T-helper 2 cell treated with Interferon-gamma antibody and Interleukin-4, amounts not matched to agents 5 μg/mL and 100 μg/mL, for 36 hours (primary cell): ENCODE data around the gene PHLPP1.
"Not testable (repeated sequence)": the region's sequence is repeated elsewhere in the genome, so short reads cannot be mapped to it uniquely, and the experiment has no call there.

Source experiments
- DNase-seq: peaks from one replicate; pipeline ENCODE4 v3.0.0; 2021; ENCODE audit warnings: low spot score
- H3K27ac Mint-ChIP-seq: one replicate; pipeline ENCODE4 v1.8.0; 2021; ENCODE audit warnings: mild to moderate bottlenecking, mixed read lengths
- H3K27me3 Mint-ChIP-seq: one replicate; pipeline ENCODE4 v1.8.0; 2021; ENCODE audit warnings: low read depth, mixed read lengths
- H3K36me3 Mint-ChIP-seq: one replicate; pipeline ENCODE4 v1.8.0; 2021; ENCODE audit warnings: low read depth, mixed read lengths
- H3K4me1 Mint-ChIP-seq: one replicate; pipeline ENCODE4 v1.8.0; 2021; ENCODE audit warnings: low read depth, mixed read lengths
- H3K4me3 Mint-ChIP-seq: one replicate; pipeline ENCODE4 v1.8.0; 2022; ENCODE audit warnings: mild to moderate bottlenecking, moderate library complexity, mixed read lengths
- H3K9me3 Mint-ChIP-seq: one replicate; pipeline ENCODE4 v1.8.0; 2021; ENCODE audit warnings: mixed read lengths

Gene PHLPP1

GRCh38 chr18:62808123-62808522 lies 92.8 kb downstream of the PHLPP1 start:
- peaks cover 10% of the 10 kb centered on the region for H3K4me1 Mint-ChIP-seq
- no peak for DNase-seq
- no peak overlapping the region for H3K27ac Mint-ChIP-seq
- no peak overlapping the region for H3K4me3 Mint-ChIP-seq
- no peaks in the 10 kb centered on the region for H3K27me3 Mint-ChIP-seq
- no peaks in the 10 kb centered on the region for H3K9me3 Mint-ChIP-seq
- H3K36me3 Mint-ChIP-seq = no peaks in the 10 kb centered on the region

GRCh38 chr18:62809445-62809844 lies 94.1 kb downstream of the PHLPP1 start:
- H3K36me3 Mint-ChIP-seq, H3K4me3 Mint-ChIP-seq, H3K9me3 Mint-ChIP-seq, DNase-seq, H3K27ac Mint-ChIP-seq, H3K27me3 Mint-ChIP-seq: not testable (repeated sequence)
- H3K4me1 Mint-ChIP-seq = peaks cover 10% of the 10 kb centered on the region

- Mint-ChIP-seq H3K4me1 (peaks cover 12% of the 10 kb centered on the region), H3K27me3 (no peaks in the 10 kb centered on the region), H3K9me3 (no peaks in the 10 kb centered on the region), H3K27ac (no peak overlapping the region), H3K36me3 (no peaks in the 10 kb centered on the region), H3K4me3 (no peak overlapping the region)
- DNase-seq = no peak
Observed at GRCh38 chr18:62809900-62810299, 94.6 kb downstream of the PHLPP1 start.

GRCh38 chr18:62810682-62811081 lies 95.3 kb downstream of the PHLPP1 start:
- H3K4me1 Mint-ChIP-seq = peaks cover 16% of the 10 kb centered on the region
- DNase-seq = no peak
- H3K9me3 Mint-ChIP-seq = no peaks in the 10 kb centered on the region
- H3K36me3 Mint-ChIP-seq = no peaks in the 10 kb centered on the region
- H3K27ac Mint-ChIP-seq = no peak overlapping the region
- H3K27me3 Mint-ChIP-seq = no peaks in the 10 kb centered on the region
- no peak overlapping the region for H3K4me3 Mint-ChIP-seq

GRCh38 chr18:62811674-62812073 lies 96.3 kb downstream of the PHLPP1 start:
- Mint-ChIP-seq H3K9me3 (no peaks in the 10 kb centered on the region), H3K27ac (no peak overlapping the region), H3K27me3 (no peaks in the 10 kb centered on the region), H3K4me3 (no peak overlapping the region), H3K36me3 (no peaks in the 10 kb centered on the region), H3K4me1 (peaks cover 13% of the 10 kb centered on the region)
- no peak for DNase-seq

- H3K4me3 Mint-ChIP-seq = no peak overlapping the region
- H3K9me3 Mint-ChIP-seq = no peaks in the 10 kb centered on the region
- H3K27me3 Mint-ChIP-seq = no peaks in the 10 kb centered on the region
- no peak overlapping the region for H3K27ac Mint-ChIP-seq
- peaks cover under 1% of the 10 kb centered on the region for H3K36me3 Mint-ChIP-seq
- peaks cover 13% of the 10 kb centered on the region for H3K4me1 Mint-ChIP-seq
- no peak for DNase-seq
Observed at GRCh38 chr18:62812242-62812641, 96.9 kb downstream of the PHLPP1 start.

GRCh38 chr18:62812876-62813275 lies 97.5 kb downstream of the PHLPP1 start:
- Mint-ChIP-seq H3K9me3 (no peaks in the 10 kb centered on the region), H3K27ac (no peak overlapping the region), H3K36me3 (peaks cover 4% of the 10 kb centered on the region), H3K4me3 (no peak overlapping the region), H3K4me1 (peaks cover 13% of the 10 kb centered on the region), H3K27me3 (no peaks in the 10 kb centered on the region)
- no peak for DNase-seq

- Mint-ChIP-seq H3K9me3 (no peaks in the 10 kb centered on the region), H3K4me3 (no peak overlapping the region), H3K4me1 (peaks cover 13% of the 10 kb centered on the region), H3K27me3 (no peaks in the 10 kb centered on the region), H3K36me3 (peaks cover 4% of the 10 kb centered on the region), H3K27ac (no peak overlapping the region)
- no peak for DNase-seq
Observed at GRCh38 chr18:62814132-62814759, 98.9 kb downstream of the PHLPP1 start.

- Mint-ChIP-seq H3K9me3 (no peaks in the 10 kb centered on the region), H3K4me1 (peaks cover 3% of the 10 kb centered on the region)
Observed at GRCh38 chr18:62825382-62825781, 110.0 kb downstream of the PHLPP1 start.

GRCh38 chr18:62827397-62827796 lies 112.1 kb downstream of the PHLPP1 start:
- DNase-seq = no peak
- peaks cover 12% of the 10 kb centered on the region for H3K36me3 Mint-ChIP-seq
- peaks cover 5% of the 10 kb centered on the region for H3K4me1 Mint-ChIP-seq
- no peak overlapping the region for H3K4me3 Mint-ChIP-seq
- no peak overlapping the region for H3K27ac Mint-ChIP-seq
- H3K9me3 Mint-ChIP-seq = no peaks in the 10 kb centered on the region
- no peaks in the 10 kb centered on the region for H3K27me3 Mint-ChIP-seq

More at GRCh38 chr18:62825382-62825781, 110.0 kb downstream of the PHLPP1 start:
- Mint-ChIP-seq H3K27me3 (no peaks in the 10 kb centered on the region), H3K27ac (no peak overlapping the region), H3K4me3 (no peak overlapping the region), H3K36me3 (peaks cover 7% of the 10 kb centered on the region)
- DNase-seq = no peak

- Mint-ChIP-seq H3K27ac (no peak overlapping the region), H3K27me3 (no peaks in the 10 kb centered on the region), H3K4me3 (no peak overlapping the region), H3K9me3 (no peaks in the 10 kb centered on the region), H3K36me3 (peaks cover 12% of the 10 kb centered on the region), H3K4me1 (peaks cover 5% of the 10 kb centered on the region)
- no peak for DNase-seq
Observed at GRCh38 chr18:62828091-62828640, 112.8 kb downstream of the PHLPP1 start.

- no peak overlapping the region for H3K4me3 Mint-ChIP-seq
- peaks cover 12% of the 10 kb centered on the region for H3K36me3 Mint-ChIP-seq
- H3K9me3 Mint-ChIP-seq = no peaks in the 10 kb centered on the region
- H3K4me1 Mint-ChIP-seq = peaks cover 5% of the 10 kb centered on the region
- no peak overlapping the region for H3K27ac Mint-ChIP-seq
- no peaks in the 10 kb centered on the region for H3K27me3 Mint-ChIP-seq
- no peak for DNase-seq
Observed at GRCh38 chr18:62828852-62829251, 113.5 kb downstream of the PHLPP1 start.

GRCh38 chr18:62829936-62830335 lies 114.6 kb downstream of the PHLPP1 start:
- no peaks in the 10 kb centered on the region for H3K27me3 Mint-ChIP-seq
- no peak overlapping the region for H3K4me3 Mint-ChIP-seq
- H3K27ac Mint-ChIP-seq = no peak overlapping the region
- DNase-seq = no peak
- peaks cover 6% of the 10 kb centered on the region for H3K4me1 Mint-ChIP-seq
- no peaks in the 10 kb centered on the region for H3K9me3 Mint-ChIP-seq
- H3K36me3 Mint-ChIP-seq = peaks cover 14% of the 10 kb centered on the region

- Mint-ChIP-seq H3K4me1 (peaks cover 12% of the 10 kb centered on the region), H3K9me3 (no peaks in the 10 kb centered on the region), H3K27ac (no peak overlapping the region), H3K27me3 (no peaks in the 10 kb centered on the region), H3K36me3 (peaks cover 15% of the 10 kb centered on the region), H3K4me3 (no peak overlapping the region)
- DNase-seq = no peak
Observed at GRCh38 chr18:62832282-62832681, 116.9 kb downstream of the PHLPP1 start.

GRCh38 chr18:62833494-62833893 lies 118.2 kb downstream of the PHLPP1 start:
- peaks cover 15% of the 10 kb centered on the region for H3K36me3 Mint-ChIP-seq
- no peak overlapping the region for H3K27ac Mint-ChIP-seq
- DNase-seq = no peak
- no peak overlapping the region for H3K4me3 Mint-ChIP-seq
- H3K9me3 Mint-ChIP-seq = no peaks in the 10 kb centered on the region
- peaks cover 17% of the 10 kb centered on the region for H3K4me1 Mint-ChIP-seq
- H3K27me3 Mint-ChIP-seq = no peaks in the 10 kb centered on the region
